Immature natural killer cell (primary cell): ENCODE measurements around the gene GNAI1. TPM values are rescaled to one million over a fixed set of nuclear protein-coding genes. Genes with fewer than 3 reads are reported as not detected.

ENCODE experiments used
- DNase-seq, 3 donors: peaks; one replicate each; pipeline ENCODE4 v3.0.0; 2022; ENCODE audit warnings: mixed read lengths in 1 of 3
- H3K27ac Mint-ChIP-seq, 6 donors: one replicate each; pipeline ENCODE4 v1.8.0; 2020; ENCODE audit warnings: mixed read lengths in 6 of 6, mild to moderate bottlenecking in 5 of 6, inconsistent platforms in 4 of 6, moderate library complexity in 3 of 6
- H3K27me3 Mint-ChIP-seq, 3 donors: one replicate each; pipeline ENCODE4 v1.8.0; 2020 to 2021; ENCODE audit warnings: low read depth in 3 of 3, mild to moderate bottlenecking in 3 of 3, mixed read lengths in 3 of 3, moderate library complexity in 3 of 3, inconsistent platforms in 1 of 3
- H3K36me3 Mint-ChIP-seq, 3 donors: one replicate each; pipeline ENCODE4 v1.8.0; 2020; ENCODE audit warnings: mixed read lengths in 3 of 3, inconsistent platforms in 2 of 3, mild to moderate bottlenecking in 2 of 3
- H3K4me1 Mint-ChIP-seq, 2 donors: one replicate each; pipeline ENCODE4 v1.8.0; 2020; ENCODE audit warnings: inconsistent platforms in 2 of 2, mild to moderate bottlenecking in 2 of 2, mixed read lengths in 2 of 2, moderate library complexity in 1 of 2
- H3K4me3 Mint-ChIP-seq, 5 donors: one replicate each; pipeline ENCODE4 v1.8.0; 2020; ENCODE audit warnings: mild to moderate bottlenecking in 5 of 5, mixed read lengths in 5 of 5, inconsistent platforms in 3 of 5, moderate library complexity in 3 of 5
- H3K9me3 Mint-ChIP-seq, 6 donors: one replicate each; pipeline ENCODE4 v1.8.0; 2020; ENCODE audit warnings: mild to moderate bottlenecking in 6 of 6, mixed read lengths in 6 of 6, inconsistent platforms in 4 of 6, moderate library complexity in 3 of 6
- polyA plus RNA-seq, 3 donors: library from polyadenylated mRNA; unstranded; fragments of 300-500 nt; fragmentation: Illumina TruSeq; gene quantifications; one replicate each; pipeline ENCODE4 v1.2.3, GENCODE V29; 2021

The GNAI1 gene
- polyA plus RNA-seq, 3 donors from 2014 or later = 5.2 to 9.7 (median 8.0) TPM

DNA sequence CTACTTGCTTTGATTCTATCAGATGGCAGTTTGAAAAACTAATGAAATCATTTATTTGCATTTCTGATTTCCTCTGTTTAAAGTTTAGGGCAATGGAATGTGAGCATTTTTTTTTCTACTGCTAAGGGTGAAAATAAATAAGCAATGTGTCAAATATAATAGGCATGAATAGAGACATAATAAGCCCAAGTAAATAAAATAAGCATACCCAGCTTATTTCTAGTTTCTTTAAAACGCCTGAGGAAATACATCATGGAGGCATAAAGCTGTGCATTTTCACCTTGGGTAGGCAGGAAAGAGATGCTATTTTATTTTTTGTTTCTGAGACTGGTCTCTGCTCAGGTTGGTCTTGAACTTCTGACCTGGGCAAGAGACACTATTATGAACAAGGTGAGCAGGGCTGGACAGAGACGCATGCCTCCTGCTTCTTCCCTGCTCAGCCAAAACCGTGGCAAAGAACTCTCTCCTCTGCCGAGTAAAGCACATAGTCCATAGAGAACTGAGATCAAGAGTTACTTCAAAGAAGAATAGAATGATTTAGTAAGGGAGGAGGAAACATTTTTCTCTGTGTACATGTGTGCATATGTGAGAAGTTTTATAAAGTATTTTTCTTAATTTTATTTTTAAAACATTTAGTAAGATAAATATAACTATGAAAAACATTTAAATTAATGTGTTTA is 138.1 kb downstream of the GNAI1 start:
- Mint-ChIP-seq H3K4me1 (no peaks in the 10 kb centered on the region), H3K36me3 (peaks cover 0 to 3% (median 0%) of the 10 kb centered on the region in 3 donors), H3K4me3 (no peak overlapping the region), H3K27me3 (peaks cover 0 to 1% (median 1%) of the 10 kb centered on the region in 3 donors), H3K9me3 (peaks cover 2 to 24% (median 7%) of the 10 kb centered on the region in 6 donors), H3K27ac (no peak overlapping the region)
- DNase-seq = no peak

GRCh38 chr7:80273327-80273726 is 138.7 kb downstream of the GNAI1 start:
- Mint-ChIP-seq H3K4me3 (no peak overlapping the region), H3K9me3 (peaks cover 2 to 25% (median 7%) of the 10 kb centered on the region in 6 donors), H3K27ac (no peak overlapping the region), H3K36me3 (peaks cover 0 to 3% (median 0%) of the 10 kb centered on the region in 3 donors), H3K4me1 (no peaks in the 10 kb centered on the region), H3K27me3 (peaks cover 0 to 1% (median 1%) of the 10 kb centered on the region in 3 donors)
- DNase-seq = no peak

GRCh38 chr7:80275192-80275605 is 140.6 kb downstream of the GNAI1 start:
- Mint-ChIP-seq H3K36me3 (peaks cover 0 to 3% (median 0%) of the 10 kb centered on the region in 3 donors), H3K4me3 (no peak overlapping the region), H3K27ac (no peak overlapping the region), H3K9me3 (peaks cover 2 to 14% (median 5%) of the 10 kb centered on the region in 6 donors), H3K27me3 (peaks cover 0 to 1% (median 1%) of the 10 kb centered on the region in 3 donors), H3K4me1 (no peaks in the 10 kb centered on the region)
- no peak for DNase-seq
